Inferior parietal cortex (tissue), 1 donor: ENCODE results near the gene FADD.
"Not testable (repeated sequence)": the region's sequence is repeated elsewhere in the genome, so short reads cannot be mapped to it uniquely, and the experiment has no call there.

ENCODE experiments used
- DNase-seq: peaks from one replicate; pipeline ENCODE4 v3.0.0-alpha.2; 2016; ENCODE audit errors: extremely low spot score

The FADD gene

DNA sequence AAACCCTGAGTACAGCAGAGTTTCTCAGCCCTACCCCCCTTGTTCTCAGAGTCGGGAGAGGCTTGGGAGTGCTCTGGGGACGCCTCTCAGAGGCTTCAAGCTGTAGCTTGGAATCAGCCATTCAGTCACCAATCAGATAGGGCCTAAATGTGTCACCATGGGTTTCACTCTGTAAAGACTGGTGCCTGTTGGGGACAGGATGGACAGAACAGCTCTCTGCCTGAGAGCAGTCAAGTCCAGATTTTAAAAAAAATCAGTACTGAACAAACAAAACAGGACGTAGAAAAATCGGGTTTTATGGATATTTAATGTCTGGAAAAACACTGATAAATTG lies 1.3 kb downstream of the FADD start:
- DNase-seq: no peak

DNA sequence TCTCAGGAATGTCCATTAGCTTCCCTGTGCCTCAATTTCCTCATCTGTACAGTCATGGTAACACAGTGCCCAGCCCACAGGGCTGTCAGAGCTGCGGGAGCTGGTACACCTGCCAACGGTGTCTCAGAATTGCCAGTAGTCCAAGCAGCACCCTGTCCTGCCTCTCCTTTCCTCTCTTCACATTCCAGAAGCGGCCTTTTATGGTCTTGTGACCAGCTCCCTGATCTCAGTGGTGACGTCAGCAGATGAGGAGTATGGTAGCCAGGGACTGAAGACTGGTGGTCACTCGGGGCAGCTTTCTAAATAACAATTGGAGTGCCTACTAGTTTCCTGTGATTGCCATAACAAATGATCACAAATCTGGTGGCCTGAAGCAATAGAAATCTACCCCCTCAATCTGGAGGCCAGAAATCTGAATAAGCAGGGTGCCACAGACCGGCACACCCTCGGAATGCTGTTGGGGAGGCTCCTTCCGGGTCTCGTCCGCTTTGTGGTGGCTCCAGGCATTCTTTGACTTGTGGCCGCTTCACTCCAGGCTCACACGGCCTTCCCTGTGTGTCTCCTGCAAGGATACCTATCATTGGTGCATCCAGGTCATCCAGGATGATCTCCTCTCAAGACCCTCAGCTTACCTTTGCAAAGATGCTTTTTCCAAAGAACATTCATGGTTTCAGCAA lies 2.1 kb downstream of the FADD start:
- DNase-seq: no peak

DNA sequence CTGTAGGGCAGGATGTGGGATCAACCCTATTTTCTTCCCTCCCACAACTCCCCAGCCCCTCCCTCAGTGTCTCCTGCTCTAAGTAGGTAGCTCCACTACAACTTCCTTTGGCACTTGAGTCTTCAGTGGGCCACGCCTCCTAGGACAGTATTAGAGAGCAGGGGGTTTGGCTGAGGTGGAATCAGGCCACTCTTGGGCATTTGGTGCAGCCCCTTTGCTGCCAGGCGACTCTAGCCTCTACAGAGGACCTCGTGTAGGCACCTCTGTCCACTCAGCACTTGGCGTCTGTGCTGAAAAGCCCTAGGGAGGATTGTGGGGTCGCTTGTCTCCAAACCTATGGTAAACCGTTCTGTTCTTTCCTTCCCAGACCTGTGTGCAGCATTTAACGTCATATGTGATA lies 2.7 kb downstream of the FADD start:
- DNase-seq: no peak

DNA sequence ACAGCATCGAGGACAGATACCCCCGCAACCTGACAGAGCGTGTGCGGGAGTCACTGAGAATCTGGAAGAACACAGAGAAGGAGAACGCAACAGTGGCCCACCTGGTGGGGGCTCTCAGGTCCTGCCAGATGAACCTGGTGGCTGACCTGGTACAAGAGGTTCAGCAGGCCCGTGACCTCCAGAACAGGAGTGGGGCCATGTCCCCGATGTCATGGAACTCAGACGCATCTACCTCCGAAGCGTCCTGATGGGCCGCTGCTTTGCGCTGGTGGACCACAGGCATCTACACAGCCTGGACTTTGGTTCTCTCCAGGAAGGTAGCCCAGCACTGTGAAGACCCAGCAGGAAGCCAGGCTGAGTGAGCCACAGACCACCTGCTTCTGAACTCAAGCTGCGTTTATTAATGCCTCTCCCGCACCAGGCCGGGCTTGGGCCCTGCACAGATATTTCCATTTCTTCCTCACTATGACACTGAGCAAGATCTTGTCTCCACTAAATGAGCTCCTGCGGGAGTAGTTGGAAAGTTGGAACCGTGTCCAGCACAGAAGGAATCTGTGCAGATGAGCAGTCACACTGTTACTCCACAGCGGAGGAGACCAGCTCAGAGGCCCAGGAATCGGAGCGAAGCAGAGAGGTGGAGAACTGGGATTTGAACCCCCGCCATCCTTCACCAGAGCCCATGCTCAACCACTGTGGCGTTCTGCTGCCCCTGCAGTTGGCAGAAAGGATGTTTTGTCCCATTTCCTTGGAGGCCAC lies 3.3 kb downstream of the FADD start:
- DNase-seq: no peak

DNA sequence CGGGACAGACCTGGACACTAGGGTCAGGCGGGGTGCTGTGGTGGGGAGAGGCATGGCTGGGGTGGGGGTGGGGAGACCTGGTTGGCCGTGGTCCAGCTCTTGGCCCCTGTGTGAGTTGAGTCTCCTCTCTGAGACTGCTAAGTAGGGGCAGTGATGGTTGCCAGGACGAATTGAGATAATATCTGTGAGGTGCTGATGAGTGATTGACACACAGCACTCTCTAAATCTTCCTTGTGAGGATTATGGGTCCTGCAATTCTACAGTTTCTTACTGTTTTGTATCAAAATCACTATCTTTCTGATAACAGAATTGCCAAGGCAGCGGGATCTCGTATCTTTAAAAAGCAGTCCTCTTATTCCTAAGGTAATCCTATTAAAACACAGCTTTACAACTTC lies 3.9 kb downstream of the FADD start:
- DNase-seq: no peak

DNA sequence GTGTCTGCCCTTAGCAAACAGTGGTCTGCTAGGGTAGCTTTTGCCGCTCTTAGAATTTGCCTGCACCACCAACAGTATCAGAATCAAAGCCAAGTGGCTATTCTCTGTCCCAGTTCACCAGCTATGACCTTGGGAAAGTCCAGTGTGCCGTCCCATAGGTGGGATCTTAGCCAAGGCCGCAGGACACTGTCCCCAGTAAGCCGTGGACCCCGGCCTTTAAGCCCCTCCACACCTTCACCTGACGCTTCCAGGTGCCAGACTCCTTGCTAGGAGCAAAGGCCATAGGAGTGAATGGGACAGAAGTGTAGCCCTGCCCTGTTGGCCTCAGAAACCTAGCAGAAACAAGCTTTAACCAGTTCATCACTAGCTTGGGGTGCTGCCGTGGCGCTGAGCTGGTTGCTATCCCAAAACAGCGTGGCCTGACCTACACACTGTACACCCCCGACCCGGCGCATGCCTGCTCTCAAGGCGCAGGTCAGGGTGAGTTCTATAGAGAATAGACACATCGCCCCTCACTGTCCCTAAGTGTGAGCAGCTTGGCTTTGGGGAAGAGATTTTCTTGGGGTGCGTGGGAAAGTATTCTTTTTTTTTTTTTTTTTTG lies 4.5 kb downstream of the FADD start:
- DNase-seq: no peak

DNA sequence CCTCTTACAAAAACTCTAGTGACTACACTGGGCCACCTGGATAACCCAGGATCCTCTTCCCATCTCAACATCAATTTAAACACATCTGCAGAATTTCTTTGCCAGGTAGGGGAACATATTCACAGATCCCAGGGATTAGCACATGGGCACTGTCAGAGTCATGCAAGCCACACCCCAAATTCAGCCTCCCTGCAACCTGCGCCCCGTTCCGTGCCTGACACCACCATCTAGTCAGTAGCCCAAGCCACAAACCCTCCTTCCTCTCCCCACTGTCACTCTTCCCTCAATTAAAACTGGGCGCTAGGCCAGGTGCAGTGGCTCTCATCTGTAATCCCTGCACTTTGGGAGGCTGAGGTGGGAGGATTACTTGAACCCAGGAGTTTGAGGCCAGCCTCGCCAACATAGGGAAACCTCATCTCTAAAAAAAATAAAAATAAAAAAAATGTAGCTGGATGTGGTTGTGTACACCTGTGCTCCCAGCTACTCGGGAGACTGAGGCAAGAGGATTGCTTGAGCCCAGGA lies 6.4 kb downstream of the FADD start:
- no peak for DNase-seq

DNA sequence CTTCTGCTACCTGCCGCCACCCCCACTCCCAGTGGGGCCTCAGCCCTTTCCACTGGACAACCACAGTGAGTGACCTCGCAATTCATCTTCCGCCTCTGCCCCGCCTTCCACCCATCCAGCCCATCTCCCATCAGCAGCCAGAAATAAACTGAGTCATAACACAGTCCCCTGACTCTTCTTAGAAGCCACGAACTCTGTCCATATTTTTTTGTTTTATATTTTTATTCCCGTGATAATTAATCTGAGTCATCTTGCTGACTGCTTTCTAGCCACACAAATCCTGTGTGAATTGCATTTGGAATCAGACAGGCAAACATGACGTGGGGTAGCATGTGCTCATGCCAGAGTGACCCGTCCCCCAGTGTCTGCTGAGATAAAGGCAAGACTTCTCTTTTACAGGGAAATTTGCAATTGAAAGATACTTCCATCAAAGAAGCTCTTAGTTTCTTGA lies 7.0 kb downstream of the FADD start:
- DNase-seq: no peak

DNA sequence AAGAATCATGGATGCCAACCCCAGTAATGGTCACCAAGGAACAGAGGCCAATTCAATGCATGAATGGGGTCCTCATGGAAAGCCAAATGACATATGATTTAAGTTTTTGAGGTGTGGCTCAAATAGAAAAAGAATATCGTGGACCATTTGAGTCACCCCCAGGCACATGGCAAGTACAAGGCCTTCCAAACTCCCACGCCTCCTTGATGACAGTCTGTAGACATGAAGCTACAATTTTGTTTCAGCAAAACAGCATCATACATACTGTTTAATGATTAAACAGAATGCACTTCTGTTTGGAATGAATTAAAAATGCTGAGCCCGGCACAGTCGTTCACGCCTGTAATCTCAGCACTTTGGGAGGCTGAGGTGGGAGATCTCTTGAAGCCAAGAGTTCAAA lies 7.4 kb downstream of the FADD start:
- no peak for DNase-seq

DNA sequence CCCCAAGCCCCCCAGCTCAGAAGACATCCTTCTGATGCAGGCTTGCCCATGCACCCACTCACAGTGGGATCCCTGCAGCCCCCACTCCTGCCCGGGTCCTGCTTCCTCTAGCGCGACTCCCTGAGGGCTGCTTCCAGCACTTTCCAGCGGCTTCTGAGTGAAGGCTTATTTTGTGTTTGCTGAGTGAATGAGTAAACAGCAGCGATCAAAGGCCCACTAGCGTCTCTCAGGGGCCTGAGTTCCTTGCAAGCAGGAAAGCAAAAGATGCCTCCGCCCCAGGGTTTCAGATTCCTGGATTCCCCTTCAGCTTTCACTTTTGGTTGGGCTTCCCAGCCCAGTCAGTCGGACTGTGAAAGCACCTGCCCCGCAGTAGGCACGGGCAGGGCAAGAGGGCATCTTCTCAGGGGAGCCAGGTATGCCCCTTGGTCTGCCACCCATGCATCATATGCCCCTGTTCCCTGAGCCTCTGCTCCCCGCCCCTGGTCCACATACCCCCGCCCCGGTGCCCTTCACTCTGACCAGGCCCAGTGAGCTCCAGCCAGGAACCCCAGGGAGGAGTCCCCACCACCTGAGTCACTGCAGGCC lies 9.2 kb downstream of the FADD start:
- no peak for DNase-seq

DNA sequence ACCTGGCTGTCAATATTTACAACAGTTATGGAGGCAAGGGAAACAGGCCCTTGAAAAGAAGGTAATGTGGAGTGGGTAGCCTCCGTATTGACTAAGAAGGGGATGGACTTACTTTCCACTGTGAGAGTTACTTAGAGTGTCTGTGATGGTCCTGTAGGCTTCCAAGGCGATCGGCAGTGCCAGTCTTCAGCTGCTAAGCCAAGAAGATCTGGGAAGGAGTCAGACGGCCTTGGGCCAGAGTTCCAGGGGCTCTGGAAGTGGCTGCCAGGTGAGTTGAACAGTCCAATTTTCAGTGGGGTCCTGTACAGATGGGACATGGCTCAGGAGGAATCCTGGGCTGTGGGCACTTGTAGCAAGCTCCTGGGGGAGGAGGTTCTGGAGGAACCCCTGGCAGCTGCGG lies 14.3 kb downstream of the FADD start:
- not testable (repeated sequence) for DNase-seq

DNA sequence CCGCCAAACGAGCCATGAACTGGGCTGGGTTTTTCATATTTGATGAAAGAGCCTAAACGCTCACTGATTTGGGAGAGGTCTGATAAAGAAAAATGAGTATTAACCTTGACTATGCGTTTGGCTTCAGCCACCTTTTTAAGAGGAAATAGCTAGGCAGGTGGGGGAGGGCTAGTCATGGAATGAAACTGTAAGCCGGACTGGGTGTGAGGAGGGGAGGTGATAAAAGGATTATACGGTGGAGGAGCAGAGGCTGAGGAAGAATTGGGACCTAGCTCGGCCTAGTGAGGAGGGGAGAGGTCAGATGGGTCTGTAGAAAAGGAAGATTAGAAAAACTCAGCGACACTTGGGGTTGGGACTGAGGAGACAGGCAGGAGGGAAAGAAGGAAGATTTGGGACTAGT lies 15.0 kb downstream of the FADD start:
- not testable (repeated sequence) for DNase-seq

DNA sequence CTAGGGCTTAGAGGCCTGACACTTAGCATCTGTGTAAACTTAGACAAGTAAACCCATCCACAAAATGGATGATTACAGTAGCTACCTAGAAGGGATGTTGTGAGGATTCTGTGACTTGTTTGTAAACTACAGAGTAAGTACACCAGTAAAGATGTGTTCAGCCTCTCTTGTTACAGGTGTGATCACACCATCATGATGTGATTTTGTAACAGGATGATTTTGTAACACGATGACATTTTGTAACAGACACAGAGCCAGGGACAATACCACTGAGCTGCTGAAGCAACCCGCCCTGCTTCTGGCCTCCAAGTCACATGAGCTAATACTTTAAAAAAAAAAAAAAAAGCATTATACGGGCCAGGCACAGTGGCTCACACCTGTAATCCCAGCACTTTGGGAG lies 17.0 kb downstream of the FADD start:
- DNase-seq: no peak

DNA sequence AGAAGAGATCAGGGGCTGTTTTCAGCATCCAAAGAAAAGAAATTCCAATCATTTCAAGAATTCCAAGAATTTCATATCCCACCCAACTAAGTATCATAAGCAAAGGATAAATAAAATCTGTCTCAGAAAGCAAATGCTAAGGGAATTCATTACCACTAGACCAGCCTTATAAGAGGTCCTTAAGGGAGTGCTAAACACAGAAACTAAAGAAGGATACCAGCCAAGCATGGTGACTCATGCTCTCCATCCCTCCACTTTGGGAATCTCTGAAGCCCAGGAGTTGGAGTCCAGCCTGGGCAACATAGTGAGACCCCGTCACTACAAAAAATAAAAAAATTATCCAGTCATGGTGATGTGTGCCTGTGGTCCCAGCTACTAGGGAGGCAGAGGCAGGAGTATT lies 17.8 kb downstream of the FADD start:
- no peak for DNase-seq

DNA sequence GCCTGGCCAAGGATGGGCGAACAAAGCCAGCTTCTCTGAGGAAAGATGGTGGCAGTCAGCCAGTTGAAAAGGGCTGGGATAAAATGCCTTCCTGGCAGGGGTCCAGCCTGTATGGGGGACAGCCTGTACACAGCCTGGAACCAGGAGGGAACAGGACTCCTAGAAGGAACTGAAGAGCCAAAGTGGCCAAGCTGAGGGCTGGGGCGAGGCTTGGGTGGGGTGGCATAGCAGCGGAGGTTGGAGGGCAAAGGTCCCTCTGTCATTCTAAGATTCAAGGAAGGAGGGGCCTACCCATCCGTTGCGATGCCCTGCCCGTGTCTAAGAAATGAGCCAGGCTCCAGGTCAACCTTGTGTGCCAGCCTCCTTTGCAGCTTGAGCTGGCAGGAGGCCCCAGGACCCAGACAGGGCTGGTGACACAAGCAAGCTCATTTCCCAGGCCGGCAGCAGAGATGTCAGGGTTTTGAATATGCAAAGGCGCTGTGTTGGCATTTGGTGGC lies 22.6 kb downstream of the FADD start:
- DNase-seq: no peak

DNA sequence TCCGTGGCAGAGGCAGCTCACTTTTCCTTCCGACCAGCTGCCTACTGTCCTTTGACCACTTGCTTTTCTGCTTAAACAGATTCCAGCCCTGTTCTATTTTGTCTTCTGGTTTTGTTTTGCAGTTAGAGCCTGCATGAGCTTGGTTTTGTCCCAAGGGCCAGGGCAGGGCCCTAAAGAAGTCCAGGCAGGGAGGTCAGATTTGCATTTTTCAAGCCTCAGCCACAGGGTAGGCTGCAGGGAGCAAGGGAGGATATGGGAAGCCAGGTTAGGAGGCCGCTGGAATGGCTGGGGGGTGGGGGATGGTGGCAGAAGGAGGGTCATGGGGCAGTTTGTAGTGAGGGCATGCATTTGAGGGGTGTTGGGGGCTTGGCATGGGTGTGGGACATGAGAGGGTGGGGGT lies 23.1 kb downstream of the FADD start:
- no peak for DNase-seq

DNA sequence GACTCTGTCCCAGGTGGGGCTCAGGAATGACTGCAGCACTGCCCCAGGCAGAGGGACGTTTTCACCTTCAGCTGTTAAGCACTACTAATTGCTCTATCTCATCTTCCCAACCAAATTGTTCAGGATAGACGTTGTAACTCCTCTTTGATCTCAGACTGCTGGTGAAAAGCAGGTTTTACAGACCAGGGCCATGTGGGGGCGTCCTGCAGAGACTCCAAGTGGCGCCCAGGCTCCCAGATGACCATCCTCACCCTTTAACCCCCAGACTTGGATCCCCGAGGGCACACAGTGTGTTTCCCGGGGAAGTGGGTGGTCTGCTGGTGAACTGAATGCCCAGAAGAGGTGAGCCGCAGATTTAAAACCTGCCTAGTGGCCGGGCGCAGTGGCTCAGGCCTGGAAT lies 23.9 kb downstream of the FADD start:
- DNase-seq: no peak

DNA sequence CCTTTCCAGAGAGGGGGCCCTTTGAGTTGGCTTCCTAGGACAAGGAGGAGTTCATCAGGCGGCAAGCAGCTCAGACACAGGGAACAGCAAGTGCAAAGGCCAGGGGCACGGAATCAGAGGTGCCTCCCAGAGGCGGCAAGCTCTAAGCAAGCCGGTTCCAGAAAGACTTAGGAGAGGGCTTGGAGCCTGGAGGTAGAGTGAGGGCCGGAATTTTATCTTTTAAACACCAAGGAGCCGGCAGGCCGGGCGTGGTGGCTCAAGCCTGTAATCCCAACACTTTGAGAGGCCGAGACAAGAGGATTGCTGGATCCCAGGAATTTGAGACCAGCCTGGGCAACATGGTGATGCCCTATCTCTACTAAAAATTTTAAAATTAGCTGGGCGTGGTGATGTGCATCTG lies 26.6 kb downstream of the FADD start:
- DNase-seq: no peak

DNA sequence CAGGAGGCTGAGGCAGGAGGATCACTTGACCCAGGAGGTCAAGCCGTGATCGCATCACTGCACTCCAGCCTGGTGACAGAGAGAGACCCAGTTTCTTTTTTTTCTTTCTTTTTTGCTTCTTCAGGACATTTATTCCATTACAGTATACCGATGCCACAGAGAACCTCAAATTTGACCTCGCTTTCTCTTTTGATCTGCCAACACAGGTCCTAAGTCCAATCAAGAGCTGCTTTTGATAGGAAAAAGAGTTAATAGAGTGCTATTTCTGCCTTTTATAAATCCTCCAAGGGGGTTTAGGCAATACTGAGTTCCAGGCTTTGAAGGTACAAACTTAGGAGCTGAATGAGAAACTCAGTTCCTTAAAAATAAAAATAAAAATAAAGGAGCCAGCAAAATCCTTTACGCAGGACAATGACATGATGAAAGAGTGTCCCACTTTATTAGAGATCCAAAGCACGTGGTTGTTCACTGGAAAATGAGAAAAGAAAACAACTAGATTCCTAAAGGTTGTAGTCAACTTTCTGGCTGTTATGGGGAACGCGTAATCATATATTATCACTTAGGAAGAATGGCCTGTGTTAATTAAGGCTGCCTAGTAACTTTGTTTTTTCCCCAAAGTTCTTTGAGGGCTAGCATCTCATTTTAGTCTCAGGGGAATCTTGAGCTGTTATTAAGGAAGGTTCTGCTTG lies 27.2 kb downstream of the FADD start:
- no peak for DNase-seq

DNA sequence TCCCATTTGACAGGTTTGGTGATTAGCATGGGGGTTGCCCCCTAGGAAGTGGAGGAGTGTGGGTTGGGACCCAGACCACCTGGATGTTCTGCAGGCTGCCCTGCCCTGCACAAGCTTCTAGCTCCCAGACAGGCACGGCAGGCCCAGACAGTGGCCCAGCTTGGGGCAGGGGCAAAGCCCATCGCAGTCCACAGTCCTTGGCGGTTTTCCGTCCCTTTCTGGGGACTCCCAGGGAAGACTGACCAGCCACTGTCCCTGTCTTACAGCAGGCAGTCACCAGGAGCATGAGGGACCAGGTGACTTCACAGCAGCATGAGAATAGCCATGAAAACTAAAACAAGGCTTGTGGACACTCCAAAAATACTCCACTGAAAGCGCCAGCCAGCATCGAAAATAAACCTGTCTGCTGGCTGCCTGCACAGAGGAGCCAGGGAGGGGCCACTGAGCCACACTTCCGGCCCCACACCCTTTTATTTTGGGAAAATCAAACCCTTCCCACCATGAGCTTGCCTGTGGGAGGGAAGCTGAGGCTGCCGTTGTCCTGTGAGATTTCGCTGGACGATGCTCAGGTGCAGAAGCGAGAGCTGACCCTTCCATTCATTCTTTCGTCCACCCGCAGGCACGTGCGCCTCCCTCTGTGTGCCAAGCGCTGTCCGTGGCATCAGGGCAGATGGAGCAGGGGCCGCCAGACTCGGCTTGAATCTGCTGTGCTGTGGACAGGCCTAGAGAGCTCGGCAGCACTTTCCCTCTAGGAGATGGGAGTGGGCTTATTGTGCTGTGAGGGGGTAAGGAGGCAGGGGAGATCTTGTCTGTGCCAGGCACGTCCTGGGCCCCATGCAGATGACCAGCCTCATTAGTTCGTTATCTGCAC lies 28.0 kb downstream of the FADD start:
- no peak for DNase-seq

DNA sequence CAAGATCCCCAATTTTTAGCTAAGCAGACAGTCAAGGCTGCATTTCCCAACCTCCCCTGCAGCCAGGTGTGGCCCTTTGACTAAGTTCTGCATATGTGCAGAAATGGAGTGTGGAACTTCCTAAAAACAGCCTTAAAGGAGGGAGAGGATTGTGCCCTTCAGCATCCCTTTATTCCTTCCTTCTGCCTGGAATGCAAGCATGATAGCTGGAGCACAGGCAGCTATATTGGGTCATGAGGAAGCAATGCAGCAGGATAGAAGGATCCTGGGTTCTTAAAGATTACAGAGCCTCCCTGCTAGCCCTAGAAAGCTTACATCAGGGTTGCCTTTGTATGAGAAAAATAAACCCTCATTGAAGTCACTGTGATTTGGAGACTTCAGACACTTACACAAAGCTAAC lies 29.9 kb downstream of the FADD start:
- DNase-seq: no peak
